ENCODE data around the gene PI4KA.

DNA sequence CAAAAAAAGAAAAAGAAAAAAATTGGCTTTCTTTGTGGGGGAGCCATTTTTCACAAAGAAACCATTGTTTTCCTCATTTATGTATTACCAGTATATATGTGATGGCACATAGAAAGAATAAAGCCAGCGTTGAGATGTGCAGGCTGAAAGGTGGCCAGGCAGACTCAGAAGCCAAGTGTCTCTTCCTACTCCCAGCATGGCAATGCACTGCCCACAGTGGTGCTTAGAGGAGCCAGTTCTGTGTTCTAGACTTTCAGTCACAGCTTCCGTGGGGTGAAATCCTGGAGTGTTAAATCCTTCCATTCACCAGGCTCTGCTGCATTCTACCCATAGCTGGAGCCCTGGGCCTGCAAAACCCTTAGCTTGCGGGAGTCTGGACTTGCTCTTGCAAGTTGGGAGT, 19.1 kb upstream of the PI4KA start:
- TF ChIP-seq, protein P1, sequence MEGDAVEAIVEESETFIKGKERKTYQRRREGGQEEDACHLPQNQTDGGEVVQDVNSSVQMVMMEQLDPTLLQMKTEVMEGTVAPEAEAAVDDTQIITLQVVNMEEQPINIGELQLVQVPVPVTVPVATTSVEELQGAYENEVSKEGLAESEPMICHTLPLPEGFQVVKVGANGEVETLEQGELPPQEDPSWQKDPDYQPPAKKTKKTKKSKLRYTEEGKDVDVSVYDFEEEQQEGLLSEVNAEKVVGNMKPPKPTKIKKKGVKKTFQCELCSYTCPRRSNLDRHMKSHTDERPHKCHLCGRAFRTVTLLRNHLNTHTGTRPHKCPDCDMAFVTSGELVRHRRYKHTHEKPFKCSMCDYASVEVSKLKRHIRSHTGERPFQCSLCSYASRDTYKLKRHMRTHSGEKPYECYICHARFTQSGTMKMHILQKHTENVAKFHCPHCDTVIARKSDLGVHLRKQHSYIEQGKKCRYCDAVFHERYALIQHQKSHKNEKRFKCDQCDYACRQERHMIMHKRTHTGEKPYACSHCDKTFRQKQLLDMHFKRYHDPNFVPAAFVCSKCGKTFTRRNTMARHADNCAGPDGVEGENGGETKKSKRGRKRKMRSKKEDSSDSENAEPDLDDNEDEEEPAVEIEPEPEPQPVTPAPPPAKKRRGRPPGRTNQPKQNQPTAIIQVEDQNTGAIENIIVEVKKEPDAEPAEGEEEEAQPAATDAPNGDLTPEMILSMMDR (IDR thresholded peaks at IDR 0.05), result no peak
- TF ChIP-seq POLR2A (IDR thresholded peaks at IDR 0.05), result no peak

Measured in stomach (tissue), 4 donors.